GM12892 (cell line): ENCODE data around the gene REEP1.

Experiments
- POLR2A ChIP-seq: IDR thresholded peaks from 2 replicates; pipeline ENCODE4 v1.6.1; 2011; ENCODE audit warnings: low read depth, low read length, control low read depth
- POLR2AphosphoS5 ChIP-seq: IDR thresholded peaks from 2 replicates; pipeline ENCODE4 v1.6.1; 2011; ENCODE audit warnings: low read depth, low read length, control low read depth
- TAF1 ChIP-seq: IDR thresholded peaks from 2 replicates; pipeline ENCODE4 v1.6.1; 2011; ENCODE audit warnings: low read depth, mild to moderate bottlenecking, control low read depth, low read length, borderline replicate concordance

- TF ChIP-seq POLR2A (no peak), POLR2AphosphoS5 (no peak), TAF1 (no peak)
These were observed 109.7 kb downstream of the REEP1 start for GRCh38 chr2:86227685-86228084.
